Kidney (tissue), 14 donors: ENCODE results near the gene LRRC72. TPM values are rescaled to one million over a fixed set of nuclear protein-coding genes. Genes with fewer than 3 reads are reported as not detected.

Experiments used
- DNase-seq, 5 donors: peaks; one replicate each; pipeline ENCODE4 v3.0.0-alpha.2; 2013 to 2020
- FAIRE-seq: peaks from 2 replicates; lab custom pipeline; 2012; peaks lifted over from hg19 to GRCh38; lab: Jason Lieb, UNC
- H3K27ac ChIP-seq, 2 donors: one replicate each; pipeline ENCODE4 v1.7.0; 2013; ENCODE audit warnings: low read depth in 2 of 2, low read length in 2 of 2, inconsistent platforms in 1 of 2
- H3K27me3 ChIP-seq: one replicate; pipeline ENCODE4 v1.7.1; 2013; ENCODE audit warnings: low read length, inconsistent platforms; ENCODE audit not compliant: control insufficient read depth, insufficient read depth
- H3K36me3 ChIP-seq, 3 donors: one replicate each; pipeline versions ENCODE4 v1.7.0 to v1.7.1; 2013; ENCODE audit warnings: low read length in 3 of 3, control low read depth in 1 of 3, inconsistent platforms in 1 of 3; ENCODE audit not compliant: insufficient read depth in 3 of 3, control insufficient read depth in 2 of 3
- H3K4me1 ChIP-seq, 3 donors: one replicate each; pipeline versions ENCODE4 v1.7.0 to v1.7.1; 2013; ENCODE audit warnings: low read length in 3 of 3, inconsistent platforms in 1 of 3, low read depth in 1 of 3; ENCODE audit not compliant: control insufficient read depth in 2 of 3, insufficient read depth in 2 of 3
- H3K4me3 ChIP-seq, 3 donors: one replicate each; pipeline versions ENCODE4 v1.7.0 to v1.8.1; 2013; ENCODE audit warnings: low read length in 3 of 3, control low read depth in 1 of 3, inconsistent platforms in 1 of 3
- H3K9ac ChIP-seq, 3 donors: one replicate each; pipeline versions ENCODE4 v1.7.0 to v1.7.1; 2013; ENCODE audit warnings: low read length in 3 of 3, control low read depth in 1 of 3, inconsistent platforms in 1 of 3
- H3K9me3 ChIP-seq, 3 donors: one replicate each; pipeline versions ENCODE4 v1.7.0 to v1.7.1; 2013; ENCODE audit warnings: low read length in 3 of 3, control low read depth in 1 of 3, inconsistent platforms in 1 of 3; ENCODE audit not compliant: control insufficient read depth in 2 of 3, insufficient read depth in 1 of 3
- intact Hi-C: fragments of 100-400 bp; cut with DNase I; formaldehyde crosslinking; loops from one replicate; pipeline ENCODE4 v1.11.1; 2022
- polyA plus RNA-seq: library from polyadenylated mRNA; stranded (reverse); fragments of 350-450 nt; fragmentation: Illumina TruSeq; extraction: RNeasy Lipid Tissue Mini Kit (QIAGEN cat#74804); gene quantifications from one replicate; pipeline ENCODE4 v1.2.3, GENCODE V29; 2014; ENCODE audit warnings: low read depth, low replicate concordance; ENCODE audit not compliant: insufficient read depth
- total RNA-seq: library from RNA; stranded (reverse); fragmentation: NEBNext Ultra II Directional; extraction: Animal tissue kit (Norgen Biotek cat#: 25700); gene quantifications from one replicate; pipeline ENCODE4 v1.2.1, GENCODE V29; 2021
- TF ChIP-seq, protein P1 (sequence below): IDR thresholded peaks from 3 replicates; pipeline ENCODE4 v1.5.1; 2012; ENCODE audit warnings: mild to moderate bottlenecking, moderate library complexity, borderline replicate concordance; ENCODE audit not compliant: insufficient read depth; ENCODE audit errors: extremely low read depth
- donor health status: control.
- donor health status: control.
- donor health status: control.
- donor health status: control.
- donor health status: control.
- donor health status: DM: yes; HTN: yes; CAD: no.
- donor health status: Normal renal cell carcinoma (clear cell type).

The LRRC72 gene
- total and polyA plus RNA-seq, 2 donors from 2014 or later: not detected

DNA sequence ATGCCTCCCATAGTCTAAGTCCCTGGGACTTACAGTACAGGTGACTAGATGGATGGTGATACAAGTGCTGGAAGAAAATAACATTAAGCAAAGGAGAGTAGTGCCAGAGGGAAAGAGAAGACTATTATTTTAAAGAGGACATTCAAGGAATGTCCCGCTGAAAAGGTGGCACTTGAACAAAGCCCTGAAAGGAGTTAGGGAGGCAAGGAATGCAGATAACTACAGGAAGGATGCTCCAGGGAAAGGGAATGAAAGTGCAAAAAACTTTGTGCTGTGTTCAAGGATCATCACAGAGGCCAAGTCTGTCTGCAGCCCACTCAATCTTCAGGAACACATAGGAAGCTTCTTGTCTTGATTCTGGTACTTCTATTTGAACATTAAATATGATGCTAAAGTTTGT, 104.0 kb downstream of the LRRC72 start:
- Histone ChIP-seq H3K36me3 (no peaks in the 10 kb centered on the region), H3K9ac (no peak overlapping the region), H3K27ac (no peak overlapping the region), H3K4me3 (no peak overlapping the region), H3K4me1 (no peaks in the 10 kb centered on the region), H3K27me3 (no peaks in the 10 kb centered on the region), H3K9me3 (no peaks in the 10 kb centered on the region)
- intact Hi-C loops: no loop called here
- no peak for DNase-seq
- FAIRE-seq: no peak
- TF ChIP-seq, protein P1, sequence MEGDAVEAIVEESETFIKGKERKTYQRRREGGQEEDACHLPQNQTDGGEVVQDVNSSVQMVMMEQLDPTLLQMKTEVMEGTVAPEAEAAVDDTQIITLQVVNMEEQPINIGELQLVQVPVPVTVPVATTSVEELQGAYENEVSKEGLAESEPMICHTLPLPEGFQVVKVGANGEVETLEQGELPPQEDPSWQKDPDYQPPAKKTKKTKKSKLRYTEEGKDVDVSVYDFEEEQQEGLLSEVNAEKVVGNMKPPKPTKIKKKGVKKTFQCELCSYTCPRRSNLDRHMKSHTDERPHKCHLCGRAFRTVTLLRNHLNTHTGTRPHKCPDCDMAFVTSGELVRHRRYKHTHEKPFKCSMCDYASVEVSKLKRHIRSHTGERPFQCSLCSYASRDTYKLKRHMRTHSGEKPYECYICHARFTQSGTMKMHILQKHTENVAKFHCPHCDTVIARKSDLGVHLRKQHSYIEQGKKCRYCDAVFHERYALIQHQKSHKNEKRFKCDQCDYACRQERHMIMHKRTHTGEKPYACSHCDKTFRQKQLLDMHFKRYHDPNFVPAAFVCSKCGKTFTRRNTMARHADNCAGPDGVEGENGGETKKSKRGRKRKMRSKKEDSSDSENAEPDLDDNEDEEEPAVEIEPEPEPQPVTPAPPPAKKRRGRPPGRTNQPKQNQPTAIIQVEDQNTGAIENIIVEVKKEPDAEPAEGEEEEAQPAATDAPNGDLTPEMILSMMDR: no peak

Other genes with a start within 250 kb of the LRRC72 start
- 5.9 TPM for gene CRPPA, start 105.3 kb upstream of the LRRC72 start, total RNA-seq
- 2.0 TPM for gene CRPPA, start 105.3 kb upstream of the LRRC72 start, polyA plus RNA-seq
- gene SOSTDC1, start 61.1 kb upstream of the LRRC72 start, total RNA-seq: 13.4 TPM
- gene SOSTDC1, start 61.1 kb upstream of the LRRC72 start, polyA plus RNA-seq: 13.3 TPM
- gene ANKMY2, start 118.9 kb downstream of the LRRC72 start, total RNA-seq: 21.9 TPM
- gene ANKMY2, start 118.9 kb downstream of the LRRC72 start, polyA plus RNA-seq: 19.3 TPM
- gene BZW2, start 119.4 kb downstream of the LRRC72 start, total RNA-seq: 49.1 TPM
- 24.8 TPM for gene BZW2, start 119.4 kb downstream of the LRRC72 start, polyA plus RNA-seq
- gene TSPAN13, start 226.9 kb downstream of the LRRC72 start, total RNA-seq: 23.8 TPM
- gene TSPAN13, start 226.9 kb downstream of the LRRC72 start, polyA plus RNA-seq: 10.2 TPM